ENCODE results near the gene CDH4. TPM values are rescaled to one million over a fixed set of nuclear protein-coding genes. Genes with fewer than 3 reads are reported as not detected.

Gene CDH4
- total RNA-seq, 1 donor from 2014 or later, result 8.3 TPM

DNA sequence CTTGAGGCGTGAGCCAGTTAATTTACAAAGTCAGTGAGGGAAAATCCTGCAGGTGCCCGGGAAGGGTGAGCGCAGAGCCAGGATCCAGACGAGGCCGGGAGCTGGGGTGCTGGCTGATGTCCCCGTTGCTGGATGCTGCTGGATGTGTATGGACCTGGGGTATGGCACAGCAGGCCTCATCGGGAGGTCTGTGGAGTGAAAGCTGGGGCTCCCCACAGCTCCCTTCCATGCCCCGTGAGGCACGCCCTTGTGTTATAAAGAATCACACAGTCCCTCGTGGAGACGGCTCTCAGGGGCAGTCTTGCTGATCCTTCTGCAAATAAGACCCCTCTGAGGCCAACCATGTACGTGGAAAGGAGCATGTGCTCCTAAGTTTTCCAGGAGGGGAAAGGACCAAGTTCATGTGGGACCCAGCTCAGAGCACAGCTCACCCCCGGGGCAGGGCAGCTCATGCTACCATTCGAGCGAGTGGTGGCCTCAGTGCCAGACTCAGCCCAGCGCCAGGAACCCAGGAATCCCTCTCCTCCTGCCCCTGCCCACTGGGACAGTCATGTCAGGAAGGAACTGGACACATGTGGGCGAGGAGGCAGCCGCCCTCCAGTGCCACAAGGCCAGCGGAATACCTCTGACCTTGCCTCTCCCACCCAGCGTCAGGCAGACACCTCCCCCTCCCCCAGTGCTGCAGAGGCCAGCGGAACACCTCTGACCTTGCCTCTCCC is 97.5 kb downstream of the CDH4 start:
- Mint-ChIP-seq H3K36me3 (no peaks in the 10 kb centered on the region), H3K4me1 (ENCODE audit: unreplicated experiment) (peaks cover 41% of the 10 kb centered on the region), H3K9me3 (no peaks in the 10 kb centered on the region), H3K27me3 (peaks cover 40% of the 10 kb centered on the region), H3K4me3 (no peak overlapping the region), H3K27ac (no peak overlapping the region)
- TF ChIP-seq, protein P1, sequence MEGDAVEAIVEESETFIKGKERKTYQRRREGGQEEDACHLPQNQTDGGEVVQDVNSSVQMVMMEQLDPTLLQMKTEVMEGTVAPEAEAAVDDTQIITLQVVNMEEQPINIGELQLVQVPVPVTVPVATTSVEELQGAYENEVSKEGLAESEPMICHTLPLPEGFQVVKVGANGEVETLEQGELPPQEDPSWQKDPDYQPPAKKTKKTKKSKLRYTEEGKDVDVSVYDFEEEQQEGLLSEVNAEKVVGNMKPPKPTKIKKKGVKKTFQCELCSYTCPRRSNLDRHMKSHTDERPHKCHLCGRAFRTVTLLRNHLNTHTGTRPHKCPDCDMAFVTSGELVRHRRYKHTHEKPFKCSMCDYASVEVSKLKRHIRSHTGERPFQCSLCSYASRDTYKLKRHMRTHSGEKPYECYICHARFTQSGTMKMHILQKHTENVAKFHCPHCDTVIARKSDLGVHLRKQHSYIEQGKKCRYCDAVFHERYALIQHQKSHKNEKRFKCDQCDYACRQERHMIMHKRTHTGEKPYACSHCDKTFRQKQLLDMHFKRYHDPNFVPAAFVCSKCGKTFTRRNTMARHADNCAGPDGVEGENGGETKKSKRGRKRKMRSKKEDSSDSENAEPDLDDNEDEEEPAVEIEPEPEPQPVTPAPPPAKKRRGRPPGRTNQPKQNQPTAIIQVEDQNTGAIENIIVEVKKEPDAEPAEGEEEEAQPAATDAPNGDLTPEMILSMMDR (conservative IDR thresholded peaks at IDR 0.05), result no peak
- no peak for DNase-seq (ENCODE audit: extremely low spot score, unreplicated experiment)

GRCh38 chr20:61350500-61351250 is 98.6 kb downstream of the CDH4 start:
- no peak overlapping the region for H3K4me3 Mint-ChIP-seq
- peaks cover 34% of the 10 kb centered on the region for H3K4me1 Mint-ChIP-seq (ENCODE audit: unreplicated experiment)
- TF ChIP-seq, protein P1 (conservative IDR thresholded peaks at IDR 0.05), result peak; percentile 50
- H3K27me3 Mint-ChIP-seq, result peaks cover 37% of the 10 kb centered on the region
- DNase-seq (ENCODE audit: extremely low spot score, unreplicated experiment), result no peak
- H3K27ac Mint-ChIP-seq, result no peak overlapping the region
- H3K9me3 Mint-ChIP-seq, result no peaks in the 10 kb centered on the region
- H3K36me3 Mint-ChIP-seq, result no peaks in the 10 kb centered on the region

DNA sequence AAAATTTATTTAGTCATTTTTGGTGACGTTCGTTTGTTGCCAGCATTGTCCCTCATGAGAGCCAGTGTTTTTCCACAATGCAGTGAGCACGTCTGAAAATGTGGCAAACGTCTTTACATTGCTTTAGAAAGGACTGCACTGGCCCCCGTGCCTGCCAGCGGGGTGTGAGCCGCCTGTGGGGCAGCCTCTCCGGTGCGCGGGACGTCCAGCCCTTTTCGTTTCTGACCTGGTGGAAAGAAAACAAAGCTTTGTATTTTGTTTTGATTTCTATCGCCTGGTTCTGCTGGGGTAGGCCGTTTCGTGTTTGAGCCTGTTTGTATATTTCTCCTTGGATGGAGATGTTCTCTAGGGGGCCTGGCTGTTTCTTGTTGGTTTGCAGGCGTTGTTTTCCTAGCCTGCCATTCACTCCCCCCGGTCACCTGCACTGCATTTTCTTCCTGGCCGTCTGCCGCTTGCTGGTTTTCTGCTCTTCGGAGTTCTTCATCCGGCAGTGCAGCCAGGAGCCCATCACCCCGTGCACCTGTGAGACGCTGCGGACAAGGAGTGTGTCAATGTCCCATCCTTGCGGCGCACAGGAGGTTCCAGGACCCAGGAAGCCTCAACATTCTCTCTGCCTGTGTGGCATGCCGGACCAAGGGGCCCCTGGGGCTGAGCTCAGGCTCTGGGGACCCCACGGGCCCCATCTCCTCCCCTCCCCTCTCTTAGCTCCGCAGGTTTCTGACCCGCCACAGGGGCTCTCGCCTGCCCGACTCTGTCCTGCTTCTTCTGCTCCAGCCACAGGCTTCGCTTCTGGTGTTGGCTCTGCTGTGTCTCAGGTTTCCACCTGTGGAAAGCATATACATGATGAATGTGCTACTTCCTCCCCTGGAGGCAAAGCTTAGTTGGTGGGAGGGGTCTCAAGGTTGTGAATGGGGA is 100.5 kb downstream of the CDH4 start:
- DNase-seq (ENCODE audit: extremely low spot score, unreplicated experiment), result no peak

GRCh38 chr20:61353261-61354000 is 101.4 kb downstream of the CDH4 start:
- TF ChIP-seq, protein P1 (conservative IDR thresholded peaks at IDR 0.05), result no peak
- Mint-ChIP-seq H3K27ac (peak overlapping the region; percentile 30), H3K4me1 (ENCODE audit: unreplicated experiment) (peaks cover 41% of the 10 kb centered on the region), H3K4me3 (peak overlapping the region; percentile 54), H3K9me3 (no peaks in the 10 kb centered on the region), H3K27me3 (peaks cover 37% of the 10 kb centered on the region), H3K36me3 (no peaks in the 10 kb centered on the region)
- no peak for DNase-seq (ENCODE audit: extremely low spot score, unreplicated experiment)

More for the DNA sequence above, 100.5 kb downstream of the CDH4 start:
- H3K36me3 Mint-ChIP-seq, result no peaks in the 10 kb centered on the region
- TF ChIP-seq, protein P1 (conservative IDR thresholded peaks at IDR 0.05), result no peak
- peaks cover 39% of the 10 kb centered on the region for H3K27me3 Mint-ChIP-seq
- H3K27ac Mint-ChIP-seq, result peak overlapping the region; percentile 30
- peak overlapping the region; percentile 54 for H3K4me3 Mint-ChIP-seq
- peaks cover 34% of the 10 kb centered on the region for H3K4me1 Mint-ChIP-seq (ENCODE audit: unreplicated experiment)
- H3K9me3 Mint-ChIP-seq, result no peaks in the 10 kb centered on the region

- H3K27ac Mint-ChIP-seq, result no peak overlapping the region
- H3K4me3 Mint-ChIP-seq, result no peak overlapping the region
- peaks cover 43% of the 10 kb centered on the region for H3K4me1 Mint-ChIP-seq (ENCODE audit: unreplicated experiment)
- no peaks in the 10 kb centered on the region for H3K36me3 Mint-ChIP-seq
- DNase-seq (ENCODE audit: extremely low spot score, unreplicated experiment), result no peak
- TF ChIP-seq, protein P1 (conservative IDR thresholded peaks at IDR 0.05), result no peak
- H3K27me3 Mint-ChIP-seq, result peaks cover 39% of the 10 kb centered on the region
- no peaks in the 10 kb centered on the region for H3K9me3 Mint-ChIP-seq
These were observed 101.9 kb downstream of the CDH4 start for GRCh38 chr20:61354001-61354390.
